Epithelial cell of prostate (primary cell): ENCODE measurements around the gene RNF128.
A peak's percentile ranks its signal among the peaks of the same experiment; 100 is the strongest.

Source experiments
- DNase-seq: peaks from one replicate; pipeline ENCODE4 v3.0.0-alpha.2; 2011; ENCODE audit warnings: low read depth, low spot score
- H3K27ac ChIP-seq: fragments of 450-650 bp; 2 replicates; pipeline ENCODE4 v1.5.1; 2017; ENCODE audit warnings: mild to moderate bottlenecking

Gene RNF128, protein sequence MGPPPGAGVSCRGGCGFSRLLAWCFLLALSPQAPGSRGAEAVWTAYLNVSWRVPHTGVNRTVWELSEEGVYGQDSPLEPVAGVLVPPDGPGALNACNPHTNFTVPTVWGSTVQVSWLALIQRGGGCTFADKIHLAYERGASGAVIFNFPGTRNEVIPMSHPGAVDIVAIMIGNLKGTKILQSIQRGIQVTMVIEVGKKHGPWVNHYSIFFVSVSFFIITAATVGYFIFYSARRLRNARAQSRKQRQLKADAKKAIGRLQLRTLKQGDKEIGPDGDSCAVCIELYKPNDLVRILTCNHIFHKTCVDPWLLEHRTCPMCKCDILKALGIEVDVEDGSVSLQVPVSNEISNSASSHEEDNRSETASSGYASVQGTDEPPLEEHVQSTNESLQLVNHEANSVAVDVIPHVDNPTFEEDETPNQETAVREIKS

DNA sequence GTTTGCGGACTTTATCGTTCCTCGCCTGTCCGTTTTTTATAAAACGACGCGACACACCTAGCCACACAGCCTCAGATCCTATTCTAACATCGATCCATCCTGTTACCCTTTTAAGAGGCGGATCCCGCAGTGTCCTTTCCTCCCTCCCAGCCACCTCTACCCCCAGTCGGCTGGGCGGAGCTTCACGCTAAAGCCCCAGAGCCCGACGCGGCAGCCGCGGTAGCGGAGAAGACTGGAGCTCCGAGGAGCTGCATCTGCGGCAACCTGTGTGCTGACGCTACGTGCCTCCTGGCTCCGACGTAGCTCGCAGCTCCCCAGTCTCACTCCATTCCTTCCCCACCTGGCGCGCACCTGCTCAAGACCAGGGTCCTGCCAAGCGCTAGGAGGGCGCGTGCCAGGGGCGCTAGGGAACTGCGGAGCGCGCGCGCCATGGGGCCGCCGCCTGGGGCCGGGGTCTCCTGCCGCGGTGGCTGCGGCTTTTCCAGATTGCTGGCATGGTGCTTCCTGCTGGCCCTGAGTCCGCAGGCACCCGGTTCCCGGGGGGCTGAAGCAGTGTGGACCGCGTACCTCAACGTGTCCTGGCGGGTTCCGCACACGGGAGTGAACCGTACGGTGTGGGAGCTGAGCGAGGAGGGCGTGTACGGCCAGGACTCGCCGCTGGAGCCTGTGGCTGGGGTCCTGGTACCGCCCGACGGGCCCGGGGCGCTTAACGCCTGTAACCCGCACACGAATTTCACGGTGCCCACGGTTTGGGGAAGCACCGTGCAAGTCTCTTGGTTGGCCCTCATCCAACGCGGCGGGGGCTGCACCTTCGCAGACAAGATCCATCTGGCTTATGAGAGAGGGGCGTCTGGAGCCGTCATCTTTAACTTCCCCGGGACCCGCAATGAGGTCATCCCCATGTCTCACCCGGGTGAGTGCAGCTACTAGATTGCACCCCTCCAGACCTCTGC lies at the start of gene RNF128:
RNF128 (plus strand) TSS at position 217 of the 953 bp plus-strand sequence; CDS start at position 430, 213 bp downstream.
- no peak for DNase-seq
- H3K27ac ChIP-seq, result peak within 1 kb of the TSS; percentile 52

DNA sequence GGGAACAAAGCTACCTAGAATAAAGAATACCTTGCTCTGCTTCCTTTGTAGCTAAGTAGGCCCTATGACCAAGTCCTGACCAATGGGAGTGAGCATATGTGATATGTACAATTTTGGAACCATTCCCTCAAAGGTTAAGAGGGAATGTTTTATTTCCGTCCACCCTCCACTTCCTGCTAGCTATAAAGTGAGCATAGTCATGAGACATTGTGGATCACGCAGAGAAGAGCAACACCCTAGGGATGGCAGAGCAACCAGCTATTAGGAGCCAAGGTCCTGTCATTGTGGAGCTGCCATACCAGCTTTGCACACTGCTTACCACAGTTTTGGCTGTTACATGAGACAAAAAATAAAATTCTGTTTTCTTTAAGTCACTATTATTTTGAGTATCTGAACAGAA lies 45.8 kb upstream of the RNF128 start:
- no peak for DNase-seq

DNA sequence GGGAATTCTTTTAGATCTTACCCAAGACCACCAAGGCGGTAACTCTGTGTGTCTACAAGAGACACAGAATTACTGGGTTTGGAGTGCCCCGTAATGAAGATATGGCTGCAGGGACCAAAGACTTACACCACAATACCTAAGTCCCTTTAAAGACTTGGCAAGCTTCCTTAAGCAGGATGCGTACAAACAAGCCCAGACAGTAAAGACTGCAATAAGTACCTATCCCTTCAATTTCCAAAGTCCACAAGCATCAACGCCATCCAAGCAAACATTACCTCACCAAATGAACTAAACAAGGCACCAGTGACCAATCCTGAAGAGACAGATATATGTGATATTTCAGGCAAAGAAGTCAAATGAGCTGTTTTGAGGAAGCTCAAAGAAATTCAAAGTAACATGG lies 42.3 kb upstream of the RNF128 start:
- no peak overlapping the region for H3K27ac ChIP-seq
- peak; percentile 36 for DNase-seq

More for the DNA sequence above, 45.8 kb upstream of the RNF128 start:
- H3K27ac ChIP-seq, result no peak overlapping the region

DNA sequence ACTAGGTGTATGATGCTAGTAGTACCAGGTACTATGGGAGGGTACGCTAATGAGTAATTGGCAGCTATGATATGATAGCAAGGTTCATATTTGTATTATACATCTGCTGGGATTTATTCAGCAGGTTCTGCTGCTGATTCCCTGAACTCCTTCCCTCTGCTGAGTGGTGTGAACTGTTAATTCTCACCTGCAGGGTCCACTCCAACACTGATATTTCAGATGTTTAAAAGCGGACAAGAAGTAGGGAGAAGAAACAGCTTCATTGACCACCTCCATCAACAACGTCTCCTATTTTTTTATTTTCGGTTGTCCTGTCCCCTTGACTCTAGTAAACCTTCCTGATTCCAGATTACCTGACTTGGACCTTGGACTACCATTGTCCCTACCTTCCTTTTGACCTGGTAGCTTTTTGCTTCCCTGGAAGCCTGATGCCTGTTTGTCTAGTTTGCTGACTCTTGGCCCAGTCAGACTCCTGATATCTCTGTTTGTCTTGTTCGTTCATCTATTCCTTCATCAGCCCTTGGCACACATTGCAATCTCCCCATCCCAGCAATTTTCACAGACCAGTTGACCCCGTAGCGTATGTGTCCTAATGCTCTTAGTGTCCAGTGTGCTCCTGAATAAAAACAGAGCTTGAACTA lies 34.0 kb upstream of the RNF128 start:
- no peak overlapping the region for H3K27ac ChIP-seq
- no peak for DNase-seq

DNA sequence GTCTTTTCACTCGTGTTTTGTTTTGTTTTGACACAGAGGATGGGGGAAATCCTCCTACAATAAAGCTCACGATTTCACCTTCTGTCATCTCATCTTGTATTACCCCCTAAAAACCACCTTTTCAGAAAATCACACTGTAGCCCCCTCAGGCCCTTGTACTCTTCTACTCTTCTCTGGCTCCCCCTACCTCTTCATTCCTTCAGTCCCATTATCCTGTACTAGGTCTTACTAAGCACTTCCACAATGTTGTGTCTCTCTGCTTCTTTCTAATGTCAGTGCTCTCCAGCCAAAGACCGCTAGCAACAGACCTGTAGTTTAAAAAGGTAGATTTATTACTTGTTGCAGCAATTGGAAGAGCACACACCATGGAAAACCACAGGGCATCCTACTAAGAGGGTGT lies 30.0 kb upstream of the RNF128 start:
- DNase-seq, result no peak
- no peak overlapping the region for H3K27ac ChIP-seq

DNA sequence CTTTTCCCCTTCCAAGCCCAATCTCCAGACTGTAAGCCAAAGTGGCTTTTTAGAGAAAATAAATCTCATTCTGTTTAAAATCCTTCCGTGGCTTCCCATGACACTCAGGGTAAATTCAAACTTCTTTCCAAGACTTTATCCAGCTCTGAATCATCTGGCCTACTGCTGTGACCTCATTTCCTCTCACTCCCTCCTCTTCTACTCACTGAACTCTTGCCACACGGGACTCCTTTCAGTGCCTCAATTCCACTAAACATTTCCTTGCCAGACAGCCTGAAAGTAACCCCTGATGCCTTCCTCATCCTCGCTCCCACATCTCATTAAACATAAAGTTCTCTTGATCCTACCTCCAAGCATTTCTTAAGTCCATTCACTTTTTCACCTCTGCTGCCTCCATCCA lies 27.8 kb upstream of the RNF128 start:
- no peak for DNase-seq
- H3K27ac ChIP-seq, result no peak overlapping the region

DNA sequence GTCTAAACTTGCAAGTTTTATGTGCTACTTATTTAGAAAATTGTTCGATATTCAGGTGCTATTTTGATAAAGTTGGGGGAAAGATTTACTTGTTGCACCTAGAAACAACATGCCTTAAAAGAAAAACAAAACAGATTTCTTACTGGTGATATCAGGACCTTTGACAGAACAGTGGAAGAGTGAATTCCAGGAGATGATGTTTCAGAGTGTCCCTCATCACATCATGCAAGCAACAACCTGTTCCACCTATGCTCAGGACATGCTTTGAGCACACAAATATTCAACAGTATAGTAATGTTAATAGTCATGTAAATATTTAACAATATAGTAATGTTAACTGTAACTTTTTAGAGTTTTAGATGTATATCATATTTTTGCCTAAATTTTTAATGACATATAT lies 23.9 kb upstream of the RNF128 start:
- no peak overlapping the region for H3K27ac ChIP-seq
- DNase-seq, result no peak

DNA sequence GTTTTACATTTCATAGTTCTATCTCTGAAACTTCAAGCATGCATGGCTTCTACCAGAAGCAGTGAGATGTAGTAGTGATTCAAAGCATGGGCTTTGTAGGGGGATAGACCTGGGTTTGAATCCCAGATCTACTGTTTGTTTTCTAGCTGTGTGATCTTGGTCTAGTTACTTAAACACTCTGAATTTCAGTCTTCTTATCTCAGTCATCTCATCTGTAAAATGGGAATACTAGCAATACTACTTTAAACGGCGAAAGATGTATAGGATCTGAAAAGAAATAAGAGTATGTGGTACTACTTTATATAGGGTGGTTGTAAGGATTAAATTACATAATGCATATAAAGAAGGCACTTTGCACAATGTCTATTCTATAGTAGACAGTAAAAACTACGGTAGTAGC lies 20.0 kb upstream of the RNF128 start:
- no peak for DNase-seq
- H3K27ac ChIP-seq, result no peak overlapping the region

DNA sequence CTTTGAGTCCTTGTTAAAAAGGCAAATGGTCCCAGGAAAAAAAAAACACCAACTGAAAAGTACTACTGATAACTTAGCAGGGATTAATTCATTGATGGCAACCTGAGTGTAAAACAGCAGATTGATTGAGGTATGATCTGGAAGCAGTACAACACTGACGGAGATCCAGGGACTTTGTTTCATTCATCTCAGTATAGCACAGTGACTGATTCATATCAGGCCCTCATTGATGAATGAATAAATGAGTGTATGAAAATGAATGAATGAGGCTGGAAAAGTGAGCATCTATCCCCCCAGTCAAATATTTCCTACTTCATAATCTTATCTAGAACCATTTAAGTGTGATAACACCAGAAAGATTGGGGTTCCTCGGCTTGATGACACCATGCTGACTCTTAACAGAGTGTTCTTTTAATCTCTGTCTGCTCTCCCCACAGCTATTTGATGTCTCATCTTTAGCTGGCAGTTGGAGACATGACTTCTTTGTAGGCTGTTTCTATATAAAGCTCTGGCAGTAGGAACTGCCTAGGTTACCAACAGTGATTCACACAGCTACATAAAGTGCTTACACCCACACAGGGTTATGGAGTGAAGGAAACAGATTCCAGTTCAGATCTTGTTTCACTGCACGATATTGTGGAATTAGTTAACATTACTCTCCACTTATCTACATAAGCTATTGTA lies 18.6 kb upstream of the RNF128 start:
- DNase-seq, result peak; percentile 71
- peak overlapping the region; percentile 63 for H3K27ac ChIP-seq

DNA sequence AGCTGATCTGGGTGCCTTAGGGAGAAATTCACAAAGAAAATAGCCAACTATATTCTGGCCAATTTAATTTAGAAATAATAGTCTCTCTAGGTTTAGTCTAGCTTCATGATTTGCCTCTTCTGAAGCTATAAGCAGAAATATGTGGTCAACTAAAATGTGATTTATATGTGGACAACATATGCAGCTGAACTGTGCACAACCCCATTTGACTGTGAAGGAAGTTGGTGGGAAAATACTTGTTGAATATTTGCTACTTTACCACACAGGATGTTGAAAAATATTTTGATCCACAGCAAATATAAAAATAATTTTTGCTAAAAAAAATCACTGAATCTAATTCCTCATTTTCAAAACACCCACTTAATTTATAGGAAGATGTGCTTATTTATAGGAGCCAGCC lies 15.7 kb upstream of the RNF128 start:
- DNase-seq, result no peak
- H3K27ac ChIP-seq, result no peak overlapping the region

DNA sequence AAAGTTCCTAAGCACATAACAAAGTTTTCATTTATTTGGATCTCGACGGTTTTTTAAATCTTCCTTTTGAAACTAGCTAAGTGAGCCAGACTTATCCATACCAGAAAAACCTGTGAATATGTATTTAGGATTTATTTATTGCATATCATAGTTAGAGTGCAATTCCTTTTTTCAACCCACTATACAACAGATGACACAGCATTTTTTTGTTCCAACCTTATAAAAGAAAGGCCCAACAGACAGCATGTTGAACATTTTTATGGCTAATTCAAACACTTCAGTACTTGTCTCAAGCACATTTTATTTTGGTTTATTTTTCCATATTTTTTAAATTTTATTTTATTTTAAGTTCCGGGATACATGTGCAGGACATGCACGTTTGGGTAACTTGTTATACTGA lies 15.1 kb upstream of the RNF128 start:
- H3K27ac ChIP-seq, result no peak overlapping the region
- DNase-seq, result no peak

DNA sequence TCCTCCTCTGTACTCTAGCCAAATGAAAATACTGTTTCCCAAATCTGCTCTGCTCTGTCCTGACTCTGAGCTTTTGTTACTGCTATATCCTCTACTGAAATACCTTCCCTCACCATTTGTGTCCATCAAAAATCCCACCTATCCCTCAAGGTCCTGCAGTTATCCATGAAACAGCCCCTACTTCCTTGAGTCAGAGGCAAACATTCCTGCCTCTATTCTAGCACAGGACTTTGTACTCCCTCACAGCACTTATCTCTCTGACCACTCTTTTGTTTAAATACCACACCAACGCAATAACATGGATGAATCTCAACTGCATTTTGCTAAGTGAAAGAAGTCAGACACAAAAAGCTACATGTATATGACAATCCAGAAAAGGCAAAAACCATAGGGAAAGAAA lies 10.5 kb upstream of the RNF128 start:
- DNase-seq, result no peak

DNA sequence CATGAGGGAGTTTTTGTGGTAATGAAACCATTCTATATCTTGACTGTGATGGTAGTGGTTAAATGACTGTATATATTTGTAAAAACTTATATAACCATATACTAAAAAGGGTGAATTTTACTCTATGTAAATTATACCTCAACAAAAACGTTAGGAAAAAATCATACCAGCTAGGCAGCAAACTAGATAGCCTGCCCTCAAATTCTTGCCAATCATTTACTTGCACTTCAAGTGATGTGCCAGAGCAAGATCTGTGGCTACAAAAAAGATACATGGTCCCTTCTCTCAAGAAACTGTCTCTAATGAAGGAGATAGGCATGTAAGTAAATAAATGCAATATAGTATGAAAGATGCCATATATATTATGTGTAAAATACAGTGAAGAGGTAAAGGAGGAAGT lies 10.0 kb upstream of the RNF128 start:
- DNase-seq, result no peak
- no peak overlapping the region for H3K27ac ChIP-seq

More for the DNA sequence above, 10.5 kb upstream of the RNF128 start:
- H3K27ac ChIP-seq, result no peak overlapping the region

DNA sequence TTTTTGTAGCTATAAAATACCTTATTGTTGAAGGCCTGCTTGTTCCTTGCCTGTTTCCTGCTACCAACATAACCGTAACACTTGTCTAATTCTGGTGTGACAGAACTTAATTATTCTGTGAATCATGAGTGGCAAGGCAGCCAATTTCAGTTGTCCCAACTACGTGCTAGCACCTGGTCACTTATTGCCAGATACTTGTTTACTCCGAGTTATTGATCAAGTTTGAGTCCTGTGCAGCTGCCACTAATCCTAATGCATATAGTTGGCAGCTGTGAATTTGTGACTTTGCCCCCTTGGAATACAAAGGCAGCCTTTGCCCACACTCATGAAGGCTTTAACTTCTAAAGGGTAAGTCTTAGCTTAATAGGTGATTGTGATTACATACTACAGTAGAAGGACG lies 7.8 kb upstream of the RNF128 start:
- no peak overlapping the region for H3K27ac ChIP-seq
- no peak for DNase-seq

DNA sequence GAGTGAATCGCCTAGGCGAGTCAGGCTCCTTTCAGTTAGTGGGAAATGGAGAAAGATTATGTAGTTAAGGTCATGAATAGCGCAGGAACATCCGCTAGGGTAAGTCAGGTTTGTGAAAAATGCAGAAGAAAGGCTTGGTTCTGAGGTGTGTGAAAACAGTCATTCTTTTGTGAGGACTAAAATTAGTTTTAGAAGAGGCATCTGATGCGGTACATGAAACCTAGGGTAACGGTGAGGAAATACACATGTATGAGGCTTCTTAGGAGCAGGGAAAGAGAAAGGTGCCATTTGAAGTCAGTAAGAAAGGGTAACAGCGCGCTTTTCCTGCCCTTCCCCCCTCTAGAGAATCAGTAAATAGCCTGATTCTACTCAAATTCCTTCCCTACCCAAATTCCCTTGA lies 570 bp upstream of the RNF128 start:
- H3K27ac ChIP-seq, result peak overlapping the region; percentile 52
- no peak for DNase-seq

DNA sequence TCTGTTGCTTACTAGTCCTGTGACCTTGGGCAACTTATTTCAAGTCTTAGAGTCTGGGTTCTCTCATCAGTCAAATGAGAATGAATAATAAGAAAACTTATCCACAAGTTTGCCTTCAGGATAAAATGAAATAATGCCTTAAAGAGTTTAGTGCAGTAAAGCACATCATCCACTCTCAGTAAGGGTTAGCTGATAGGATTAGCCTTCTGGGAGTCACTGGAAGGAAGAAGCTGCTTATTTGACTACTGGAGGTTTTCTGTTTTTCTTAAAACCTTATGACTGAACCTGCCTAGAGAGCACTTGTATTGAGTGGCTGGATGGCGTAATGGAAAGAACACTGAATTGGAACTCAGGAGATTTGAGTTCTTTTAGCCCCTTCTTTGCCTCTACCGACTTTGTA lies 1.8 kb downstream of the RNF128 start:
- peak overlapping the region; percentile 52 for H3K27ac ChIP-seq
- DNase-seq, result no peak

DNA sequence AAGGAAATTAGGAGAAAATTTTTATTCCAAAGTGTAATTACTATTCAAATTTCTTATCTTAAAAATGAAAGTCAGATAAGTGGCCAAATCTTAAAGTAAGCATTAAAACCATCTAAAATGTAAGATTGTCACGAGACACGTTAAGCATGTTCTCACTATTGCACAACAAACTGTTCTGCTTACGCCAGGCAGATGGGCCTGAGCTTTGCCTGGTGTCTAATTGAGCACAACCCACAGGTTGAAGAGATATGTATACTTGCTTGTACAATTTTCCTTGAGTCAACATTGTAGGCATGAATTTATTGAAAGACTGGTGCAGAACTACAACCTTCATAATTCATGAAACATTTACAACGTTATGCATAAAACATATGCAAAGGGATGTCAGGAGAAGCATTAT lies 3.9 kb downstream of the RNF128 start:
- H3K27ac ChIP-seq, result no peak overlapping the region
- no peak for DNase-seq

DNA sequence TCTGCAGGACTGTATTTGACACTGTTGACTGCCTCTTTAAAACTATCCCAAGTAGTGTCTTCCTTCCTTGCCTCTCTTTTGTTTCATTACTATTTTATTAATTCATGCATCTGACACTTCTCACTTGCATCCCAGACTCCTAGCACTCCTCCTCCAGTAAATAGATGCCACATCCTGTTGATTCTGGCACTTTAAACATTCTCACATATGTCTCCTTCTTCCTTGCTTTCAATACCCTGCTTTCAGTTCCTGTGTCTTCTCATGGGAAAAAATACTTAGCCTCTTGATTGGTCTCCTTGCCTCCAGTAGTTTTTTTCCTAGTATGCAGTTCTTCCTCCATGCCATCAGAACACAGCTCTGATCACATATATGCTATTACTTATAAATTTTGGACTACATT lies 5.1 kb downstream of the RNF128 start:
- H3K27ac ChIP-seq, result no peak overlapping the region
- no peak for DNase-seq

DNA sequence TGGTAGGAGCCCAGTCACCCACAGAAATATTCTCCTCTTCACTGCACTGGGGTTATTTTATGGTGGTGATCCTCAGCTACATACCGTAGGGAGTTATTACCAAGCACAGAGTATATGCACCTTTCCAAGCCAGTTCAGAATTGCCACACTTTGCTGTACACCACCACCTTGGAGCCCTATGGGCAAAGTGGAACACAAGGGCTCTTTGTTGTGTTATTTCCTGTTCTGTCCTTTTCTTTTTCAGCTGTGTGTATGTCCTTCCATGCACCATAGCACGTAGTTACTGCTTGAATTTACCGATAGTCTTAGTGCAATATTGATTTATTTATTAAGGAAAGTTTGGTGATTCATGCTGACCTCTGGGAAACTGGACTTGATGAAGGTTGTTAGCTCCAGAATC lies 8.3 kb downstream of the RNF128 start:
- DNase-seq, result no peak
- H3K27ac ChIP-seq, result no peak overlapping the region

DNA sequence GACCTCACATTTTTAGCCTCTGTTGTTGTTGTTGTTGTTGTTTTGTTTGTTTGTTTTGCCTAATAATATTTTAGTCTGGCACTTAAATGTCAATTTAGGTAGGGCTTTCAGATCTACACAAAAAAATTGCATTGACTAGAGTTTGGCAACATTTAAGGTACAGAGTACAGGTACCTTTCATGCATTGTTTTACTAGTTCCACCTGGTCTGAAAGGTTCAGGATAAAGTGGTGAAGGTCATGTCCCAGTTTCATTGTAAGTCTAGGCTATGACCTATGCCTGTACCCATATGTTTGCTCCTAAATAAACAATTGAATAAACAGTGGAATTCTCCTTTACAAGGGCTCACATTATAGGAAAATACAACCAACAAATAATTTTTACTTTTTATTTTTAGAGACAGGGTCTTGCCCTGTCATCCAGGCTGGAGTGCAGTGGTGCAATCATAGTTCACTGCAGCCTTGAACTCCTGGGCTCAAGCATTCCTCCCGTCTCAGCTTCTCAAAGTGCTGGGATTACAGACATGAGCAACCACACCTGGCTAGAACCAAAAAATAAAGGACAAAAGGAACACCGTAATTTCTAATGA lies 13.8 kb downstream of the RNF128 start:
- no peak for DNase-seq
- no peak overlapping the region for H3K27ac ChIP-seq
